Esophagus muscularis mucosa (tissue), 4 donors: ENCODE data around the gene SLC17A6. TPM values are rescaled to one million over a fixed set of nuclear protein-coding genes. Genes with fewer than 3 reads are reported as not detected.

Source experiments
- DNase-seq: peaks from one replicate; pipeline ENCODE4 v3.0.0-alpha.2; 2017; ENCODE audit errors: extremely low spot score
- H3K27ac ChIP-seq, 4 donors: fragments of 200-600 bp; sonication (generic); replicated peaks in 1 of 4; 1 replicate in 3 of 4; 2 replicates in 1 of 4; pipeline ENCODE4 v1.5.1; 2016 to 2019; ENCODE audit warnings: mild to moderate bottlenecking in 1 of 4
- H3K27me3 ChIP-seq, 4 donors: fragments of 200-600 bp; sonication (generic); one replicate each; pipeline versions ENCODE4 v1.5.1 to v1.6.0; 2016 to 2019
- H3K36me3 ChIP-seq, 4 donors: fragments of 200-600 bp; sonication (generic); one replicate each; pipeline ENCODE4 v1.5.1; 2016 to 2019
- H3K4me1 ChIP-seq, 4 donors: fragments of 200-600 bp; sonication (generic); one replicate each; pipeline ENCODE4 v1.5.1; 2016 to 2019
- H3K4me3 ChIP-seq, 4 donors: fragments of 200-600 bp; sonication (generic); 1 replicate in 2 of 4; 2 replicates in 2 of 4; pipeline ENCODE4 v1.5.1; 2016 to 2019; ENCODE audit warnings: mild to moderate bottlenecking in 4 of 4, moderate library complexity in 1 of 4
- H3K9me3 ChIP-seq, 4 donors: fragments of 200-600 bp; sonication (generic); 1 replicate in 3 of 4; 2 replicates in 1 of 4; pipeline ENCODE4 v1.5.1; 2016 to 2019
- CTCF ChIP-seq, 3 experiments: fragments of 200-600 bp in 2 of 3; fragments of 450-650 bp in 1 of 3; sonication (generic) in 2 of 3; IDR thresholded peaks; one replicate each; pipeline ENCODE4 v1.5.1; 2017 to 2019; ENCODE audit warnings: antibody characterized with exemption in 3 of 3, mild to moderate bottlenecking in 2 of 3, moderate library complexity in 1 of 3
- EP300 ChIP-seq: sonication (generic); formaldehyde crosslinking; IDR thresholded peaks from one replicate; pipeline ENCODE4 v1.6.1; 2017; ENCODE audit warnings: antibody characterized with exemption
- POLR2A ChIP-seq: fragments of 450-650 bp; IDR thresholded peaks from one replicate; pipeline ENCODE4 v1.6.1; 2017; ENCODE audit warnings: antibody characterized with exemption, moderate library complexity, mild to moderate bottlenecking, low read depth
- POLR2AphosphoS5 ChIP-seq, 2 donors: sonication (generic); formaldehyde crosslinking; IDR thresholded peaks; one replicate each; pipeline ENCODE4 v1.6.1; 2017; ENCODE audit warnings: antibody characterized with exemption in 2 of 2
- WGBS: methylation state at CpG from one replicate; pipeline ENCODE4 v1.1.5; 2018; 5-methylcytosine and 5-hydroxymethylcytosine counted together
- intact Hi-C: fragments of 100-400 bp; cut with DNase I; formaldehyde crosslinking; loops from one replicate; pipeline ENCODE4 v1.15.1; 2023
- total RNA-seq, 4 donors: library from RNA; depleted of rRNA; stranded (reverse); fragments of >200 nt; gene quantifications; one replicate each; pipeline versions ENCODE4 v1.1.0 to v1.2.1, GENCODE V29; 2016

SLC17A6 gene
- total RNA-seq, 4 donors from 2014 or later: not detected

DNA sequence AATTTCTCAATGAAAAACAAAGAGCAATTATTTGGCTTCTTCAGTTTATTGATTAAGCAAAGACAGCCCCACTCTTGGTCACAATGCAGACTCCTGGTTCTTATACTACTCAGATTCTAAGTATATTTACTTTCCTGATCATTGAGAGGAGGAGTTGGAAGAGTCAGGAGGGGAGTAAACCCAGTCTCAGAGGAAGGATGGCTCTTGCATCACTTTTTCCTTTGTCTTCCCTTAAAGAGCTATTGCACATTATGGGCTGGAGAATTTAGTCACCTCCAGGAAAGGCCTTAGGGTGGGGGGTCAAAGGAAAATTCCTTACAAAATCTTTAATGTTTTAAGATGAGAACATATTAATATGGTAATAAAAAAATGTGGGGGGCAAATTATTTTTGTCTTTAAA lies 8.1 kb downstream of the SLC17A6 start:
- H3K36me3 ChIP-seq: no peaks in the 10 kb centered on the region
- no peak overlapping the region for H3K4me3 ChIP-seq
- H3K9me3 ChIP-seq: no peaks in the 10 kb centered on the region
- intact Hi-C loops: no loop called here
- no peak overlapping the region for H3K27ac ChIP-seq
- H3K27me3 ChIP-seq: peaks cover 3 to 63% (median 18%) of the 10 kb centered on the region in 4 donors
- TF ChIP-seq CTCF (IDR thresholded peaks at IDR 0.05) (no peak), EP300 (no peak), POLR2AphosphoS5 (IDR thresholded peaks at IDR 0.05) (no peak), POLR2A (no peak)
- peaks cover 0 to 14% (median 7%) of the 10 kb centered on the region in 4 donors for H3K4me1 ChIP-seq
- DNase-seq: no peak

- intact Hi-C loops: no loop called here
- Histone ChIP-seq H3K36me3 (no peaks in the 10 kb centered on the region), H3K27me3 (peaks cover 3 to 46% (median 5%) of the 10 kb centered on the region in 4 donors), H3K4me1 (peaks cover 0 to 7% (median 5%) of the 10 kb centered on the region in 4 donors), H3K4me3 (no peak overlapping the region), H3K9me3 (no peaks in the 10 kb centered on the region), H3K27ac (no peak overlapping the region)
- TF ChIP-seq POLR2AphosphoS5 (IDR thresholded peaks at IDR 0.05): no peak
- TF ChIP-seq CTCF (IDR thresholded peaks at IDR 0.05): no peak
- TF ChIP-seq POLR2A: no peak
- no peak for TF ChIP-seq EP300
- WGBS: 93% methylated on average over 4 of the region's 4 CpGs
- no peak for DNase-seq
These were observed 9.8 kb downstream of the SLC17A6 start for GRCh38 chr11:22347857-22348487.

DNA sequence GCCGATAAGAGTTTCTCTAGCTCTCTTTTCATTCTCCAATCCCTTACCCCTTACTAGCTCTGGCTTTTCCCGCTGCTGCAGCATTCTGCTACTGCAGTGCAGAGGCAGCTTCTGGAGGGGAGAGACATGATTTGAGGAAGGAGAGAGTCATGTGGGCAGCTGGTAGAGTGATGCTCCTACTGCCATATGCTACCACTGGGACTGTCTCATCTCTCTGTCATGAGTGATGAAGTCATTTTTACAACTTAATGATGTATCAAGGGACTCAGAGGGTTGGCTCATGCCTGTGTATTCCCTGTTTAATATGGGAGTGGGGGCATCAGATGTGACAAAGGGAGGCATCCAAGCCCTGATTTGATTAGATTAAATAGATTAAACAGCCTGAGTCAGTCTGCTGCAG lies 11.3 kb downstream of the SLC17A6 start:
- no peaks in the 10 kb centered on the region for H3K4me1 ChIP-seq
- H3K27me3 ChIP-seq: peaks cover 0 to 31% (median 1%) of the 10 kb centered on the region in 4 donors
- H3K4me3 ChIP-seq: no peak overlapping the region
- no peaks in the 10 kb centered on the region for H3K36me3 ChIP-seq
- no peak for DNase-seq
- 71% methylated on average over 2 of the region's 2 CpGs for WGBS
- no peaks in the 10 kb centered on the region for H3K9me3 ChIP-seq
- TF ChIP-seq CTCF (IDR thresholded peaks at IDR 0.05) (no peak), POLR2AphosphoS5 (IDR thresholded peaks at IDR 0.05) (no peak), EP300 (no peak), POLR2A (no peak)
- no peak overlapping the region for H3K27ac ChIP-seq
- intact Hi-C loops: no loop called here

DNA sequence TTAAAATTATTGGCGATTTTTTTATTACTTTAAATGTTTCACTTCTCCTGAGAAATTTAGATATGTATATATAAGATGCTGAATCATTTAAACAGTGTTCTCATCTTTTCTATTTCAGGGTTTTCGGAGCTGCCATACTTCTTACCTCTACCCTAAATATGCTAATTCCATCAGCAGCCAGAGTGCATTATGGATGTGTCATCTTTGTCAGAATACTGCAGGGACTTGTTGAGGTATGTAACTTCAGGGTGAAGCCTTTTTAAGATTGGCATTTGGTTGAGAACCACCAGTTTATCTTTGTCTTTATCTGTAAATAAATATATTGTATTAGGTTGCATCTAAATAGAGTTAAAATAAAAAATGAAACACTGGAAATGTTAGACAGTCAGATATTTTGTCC lies 21.1 kb downstream of the SLC17A6 start:
- no peak overlapping the region for H3K27ac ChIP-seq
- H3K27me3 ChIP-seq: no peaks in the 10 kb centered on the region
- H3K4me3 ChIP-seq: no peak overlapping the region
- 85% methylated on average over 2 of the region's 2 CpGs for WGBS
- no peaks in the 10 kb centered on the region for H3K36me3 ChIP-seq
- intact Hi-C loops: no loop called here
- no peaks in the 10 kb centered on the region for H3K4me1 ChIP-seq
- TF ChIP-seq EP300 (no peak), CTCF (IDR thresholded peaks at IDR 0.05) (no peak), POLR2A (no peak), POLR2AphosphoS5 (IDR thresholded peaks at IDR 0.05) (no peak)
- no peak for DNase-seq
- H3K9me3 ChIP-seq: no peaks in the 10 kb centered on the region

DNA sequence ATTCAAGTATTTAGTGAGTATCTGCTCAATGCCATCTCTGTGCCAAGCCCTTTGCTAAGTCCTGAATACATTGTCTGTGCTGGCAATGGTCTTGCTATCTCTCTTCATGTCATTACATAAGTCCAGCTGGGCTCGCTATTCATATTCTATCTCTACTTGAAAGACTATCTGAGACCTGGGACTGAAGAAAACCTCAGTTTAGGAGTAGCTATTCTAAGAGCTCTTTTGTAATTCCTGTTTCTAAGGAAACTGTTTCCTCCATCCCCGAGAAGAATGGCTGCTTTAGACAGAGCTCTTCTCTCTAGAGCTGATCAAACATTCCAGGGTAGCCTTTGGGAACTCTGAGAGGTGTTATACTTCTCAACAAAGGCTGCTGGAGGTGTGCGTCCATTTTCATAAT lies 33.0 kb downstream of the SLC17A6 start:
- intact Hi-C loops: no loop called here
- WGBS: 48% methylated on average over 3 of the region's 3 CpGs
- no peaks in the 10 kb centered on the region for H3K4me1 ChIP-seq
- DNase-seq: no peak
- H3K27ac ChIP-seq: no peak overlapping the region
- no peak overlapping the region for H3K4me3 ChIP-seq
- no peak for TF ChIP-seq CTCF (IDR thresholded peaks at IDR 0.05)
- TF ChIP-seq POLR2A: no peak
- TF ChIP-seq EP300: no peak
- no peak for TF ChIP-seq POLR2AphosphoS5 (IDR thresholded peaks at IDR 0.05)
- peaks cover 0 to 3% (median 0%) of the 10 kb centered on the region in 4 donors for H3K27me3 ChIP-seq
- no peaks in the 10 kb centered on the region for H3K36me3 ChIP-seq
- H3K9me3 ChIP-seq: no peaks in the 10 kb centered on the region
